Keratinocyte (primary cell): Measurements from ENCODE around the gene PRDX5. TPM values are rescaled to one million over a fixed set of nuclear protein-coding genes. Genes with fewer than 3 reads are reported as not detected.

Experiments used
- DNase-seq: peaks from one replicate; pipeline ENCODE4 v3.0.0-alpha.2; 2011; ENCODE audit warnings: low read depth, missing footprints, low spot score
- FAIRE-seq: peaks from 2 replicates; lab custom pipeline; 2011; peaks lifted over from hg19 to GRCh38; lab: Jason Lieb, UNC
- H2AFZ ChIP-seq: 2 replicates; pipeline ENCODE4 v1.6.0; 2012; ENCODE audit warnings: low read length, control low read depth, inconsistent platforms; ENCODE audit not compliant: control insufficient read depth
- H3K27ac ChIP-seq: 2 replicates; pipeline ENCODE4 v1.5.1; 2011; ENCODE audit warnings: low read length; ENCODE audit not compliant: control insufficient read depth, insufficient read depth
- H3K27me3 ChIP-seq: 3 replicates; pipeline ENCODE4 v1.6.0; 2011; ENCODE audit warnings: low read length; ENCODE audit not compliant: control insufficient read depth, insufficient read depth; ENCODE audit errors: extremely low read depth
- H3K36me3 ChIP-seq, 2 experiments: 2 replicates in 1 of 2; 3 replicates in 1 of 2; pipeline ENCODE4 v1.5.1; 2011; ENCODE audit warnings: low read length in 2 of 2, mild to moderate bottlenecking in 1 of 2; ENCODE audit not compliant: control insufficient read depth in 2 of 2, insufficient read depth in 2 of 2; ENCODE audit errors: extremely low read depth in 1 of 2
- H3K4me1 ChIP-seq: 3 replicates; pipeline ENCODE4 v1.5.1; 2011; ENCODE audit warnings: low read length; ENCODE audit not compliant: control insufficient read depth, insufficient read depth; ENCODE audit errors: extremely low read depth
- H3K4me2 ChIP-seq: 3 replicates; pipeline ENCODE4 v1.6.0; 2011; ENCODE audit warnings: low read depth, low read length; ENCODE audit not compliant: control insufficient read depth, insufficient read depth; ENCODE audit errors: extremely low read depth
- H3K4me3 ChIP-seq, 3 experiments: fragments of 200-600 bp in 1 of 3; sonication (generic) in 1 of 3; 2 replicates in 2 of 3; 3 replicates in 1 of 3; pipeline ENCODE4 v1.5.1; 2011 to 2016; ENCODE audit warnings: low read length in 3 of 3, mild to moderate bottlenecking in 3 of 3, control low read depth in 2 of 3, inconsistent platforms in 1 of 3, low read depth in 1 of 3, mixed read lengths in 1 of 3, mixed run types in 1 of 3, moderate library complexity in 1 of 3; ENCODE audit not compliant: control insufficient read depth in 2 of 3, insufficient read depth in 2 of 3; ENCODE audit errors: extremely low read depth in 1 of 3
- H3K79me2 ChIP-seq: 2 replicates; pipeline ENCODE4 v1.6.0; 2012; ENCODE audit warnings: low read length; ENCODE audit not compliant: control insufficient read depth, insufficient read depth
- H3K9ac ChIP-seq: 3 replicates; pipeline ENCODE4 v1.6.0; 2011; ENCODE audit warnings: low read length; ENCODE audit not compliant: control insufficient read depth, insufficient read depth; ENCODE audit errors: extremely low read depth
- H3K9me1 ChIP-seq: 3 replicates; pipeline ENCODE4 v1.6.0; 2011; ENCODE audit warnings: low read length; ENCODE audit not compliant: control insufficient read depth, insufficient read depth; ENCODE audit errors: extremely low read depth
- H3K9me3 ChIP-seq: 2 replicates; pipeline ENCODE4 v1.5.1; 2012; ENCODE audit warnings: low read depth, low read length; ENCODE audit not compliant: control insufficient read depth
- H4K20me1 ChIP-seq: 3 replicates; pipeline ENCODE4 v1.6.0; 2011; ENCODE audit warnings: low read length; ENCODE audit not compliant: control insufficient read depth, insufficient read depth; ENCODE audit errors: extremely low read depth
- CTCF ChIP-seq, 3 experiments: IDR thresholded peaks in 1 of 3; conservative IDR thresholded peaks in 1 of 3; optimal IDR thresholded peaks in 1 of 3; 2 replicates in 2 of 3; 3 replicates in 1 of 3; pipeline versions ENCODE3 to v1.5.1; 2011; ENCODE audit warnings: low read length in 3 of 3, mild to moderate bottlenecking in 3 of 3, moderate library complexity in 2 of 3, control low read depth in 1 of 3, inconsistent platforms in 1 of 3; ENCODE audit not compliant: insufficient read depth in 2 of 3; ENCODE audit errors: extremely low read depth in 1 of 3
- EZH2 ChIP-seq: IDR thresholded peaks from one replicate; pipeline ENCODE4 v1.6.1; 2012; ENCODE audit warnings: inconsistent platforms, mild to moderate bottlenecking, low read length, moderate library complexity
- dilution Hi-C: fragments of 300-500 bp; cut with MboI; formaldehyde crosslinking; loops from one replicate; pipeline ENCODE4 v1.7.0; 2020; ENCODE audit warnings: low sequenced_read_pairs; ENCODE audit not compliant: extremely low pct_ligation_motif_present
- polyA plus RNA-seq, 5 experiments: library from polyadenylated mRNA; depleted of rRNA in 3 of 5; stranded (reverse) in 3 of 5; stranded (forward) in 1 of 5; unstranded in 1 of 5; fragments of >200 nt; gene quantifications; 1 replicate in 1 of 5; 2 replicates in 3 of 5; 3 replicates in 1 of 5; pipeline versions ENCODE4 v1.2.1 to v1.2.3, GENCODE V29; 2011 to 2012; ENCODE audit warnings: missing spikeins in 2 of 5, low read depth in 1 of 5, low replicate concordance in 1 of 5

PRDX5 gene
- polyA plus RNA-seq, 1 donor (not counting 4 experiments of a cell fraction or from before 2014, with no cell fraction given): 590 TPM

- Histone ChIP-seq H3K36me3 (no peaks in the 10 kb centered on the region), H2AFZ (no peak overlapping the region), H3K9ac (peak overlapping the region; percentile 9), H3K9me1 (no peaks in the 10 kb centered on the region), H3K27ac (peak overlapping the region; percentile 81), H3K27me3 (no peaks in the 10 kb centered on the region), H4K20me1 (no peaks in the 10 kb centered on the region), H3K4me2 (peak overlapping the region; percentile 3), H3K9me3 (no peaks in the 10 kb centered on the region), H3K4me3 (no peak overlapping the region), H3K79me2 (no peaks in the 10 kb centered on the region), H3K4me1 (peaks cover 20% of the 10 kb centered on the region)
- FAIRE-seq (peak; percentile 76), DNase-seq (peak; percentile 99)
- dilution Hi-C loops: no loop called here
- no peak for TF ChIP-seq EZH2
- TF ChIP-seq CTCF (optimal IDR thresholded peaks at IDR 0.05 in 1 of 3, IDR thresholded peaks at IDR 0.05 in 1 of 3, conservative IDR thresholded peaks at IDR 0.05 in 1 of 3; ENCODE audit: extremely low read depth in 1 of 3, insufficient read depth in 2 of 3, low read length in 3 of 3): no peak
Measured at GRCh38 chr11:64334764-64335735, 17.1 kb downstream of the PRDX5 start.

- no peak for FAIRE-seq
- no peak for DNase-seq
- Histone ChIP-seq H3K4me1 (peaks cover 11% of the 10 kb centered on the region), H2AFZ (no peak overlapping the region), H4K20me1 (no peaks in the 10 kb centered on the region), H3K9me1 (no peaks in the 10 kb centered on the region), H3K4me3 (no peak overlapping the region), H3K4me2 (no peak overlapping the region), H3K79me2 (no peaks in the 10 kb centered on the region), H3K9ac (no peak overlapping the region), H3K27ac (no peak overlapping the region), H3K27me3 (no peaks in the 10 kb centered on the region), H3K36me3 (no peaks in the 10 kb centered on the region), H3K9me3 (no peaks in the 10 kb centered on the region)
- dilution Hi-C loops: no loop called here
- TF ChIP-seq CTCF (optimal IDR thresholded peaks at IDR 0.05 in 1 of 3, IDR thresholded peaks at IDR 0.05 in 1 of 3, conservative IDR thresholded peaks at IDR 0.05 in 1 of 3; ENCODE audit: extremely low read depth in 1 of 3, insufficient read depth in 2 of 3, low read length in 3 of 3): no peak
Measured at GRCh38 chr11:64337538-64338249, 19.8 kb downstream of the PRDX5 start.
